CD4-positive, alpha-beta T cell treated with Interleukin-17A for 4 hours (primary cell): ENCODE measurements around the gene RCOR1.
A peak's percentile ranks its signal among the peaks of the same experiment; 100 is the strongest.
"Not testable (repeated sequence)": the region's sequence is repeated elsewhere in the genome, so short reads cannot be mapped to it uniquely, and the experiment has no call there.

ENCODE experiments used
- DNase-seq: peaks from one replicate; pipeline ENCODE4 v3.0.0-alpha.2; 2020; ENCODE audit warnings: mixed read lengths

The RCOR1 gene

DNA sequence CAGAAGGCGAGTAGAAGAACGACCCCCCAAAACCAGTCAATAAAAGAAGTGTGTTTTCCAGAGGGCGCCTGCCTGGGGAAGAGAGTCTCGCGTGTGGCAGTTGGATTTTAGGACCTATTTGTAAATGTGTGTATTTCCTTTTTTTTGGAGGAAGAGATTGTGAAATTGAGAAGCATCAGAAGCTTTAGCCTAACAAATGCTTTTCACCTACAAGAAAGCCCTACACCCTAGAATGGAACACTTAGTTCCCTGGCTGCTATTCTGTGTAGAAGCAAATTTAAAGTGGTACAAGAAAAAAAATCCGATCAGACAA lies 1.3 kb downstream of the RCOR1 start:
- no peak for DNase-seq

DNA sequence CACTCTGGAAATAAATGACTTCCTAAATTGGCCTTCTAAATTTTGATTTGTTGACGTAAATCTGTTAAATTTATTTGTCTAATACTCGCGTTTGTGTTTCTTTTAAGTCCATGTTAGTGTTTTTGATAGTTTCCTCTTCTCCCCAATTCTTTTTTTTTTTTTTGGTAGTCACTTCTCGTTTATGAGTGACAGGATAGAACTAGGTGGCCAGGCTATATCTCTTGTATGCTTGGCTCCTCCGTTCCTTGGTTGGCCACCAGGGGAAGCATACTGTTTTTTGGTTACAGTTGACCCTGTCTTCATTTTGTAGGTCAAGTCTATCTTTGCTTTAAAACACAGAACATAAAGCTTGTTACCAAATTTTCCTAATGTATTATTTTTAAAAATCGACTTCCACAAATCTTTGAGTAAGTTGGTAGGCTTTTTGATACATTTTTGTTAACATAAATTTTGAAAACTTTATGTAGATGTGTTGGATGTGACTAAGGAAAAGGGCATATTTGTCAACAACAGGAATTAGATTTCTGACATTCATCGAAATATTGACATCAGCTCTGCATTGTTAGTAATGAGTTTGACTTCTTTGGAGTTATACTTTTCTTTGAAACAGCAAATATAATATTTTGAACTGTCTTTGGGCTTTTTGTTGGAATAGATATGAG lies 2.2 kb downstream of the RCOR1 start:
- DNase-seq: peak; percentile 65

GRCh38 chr14:102601378-102601925 lies 9.0 kb downstream of the RCOR1 start:
- no peak for DNase-seq

DNA sequence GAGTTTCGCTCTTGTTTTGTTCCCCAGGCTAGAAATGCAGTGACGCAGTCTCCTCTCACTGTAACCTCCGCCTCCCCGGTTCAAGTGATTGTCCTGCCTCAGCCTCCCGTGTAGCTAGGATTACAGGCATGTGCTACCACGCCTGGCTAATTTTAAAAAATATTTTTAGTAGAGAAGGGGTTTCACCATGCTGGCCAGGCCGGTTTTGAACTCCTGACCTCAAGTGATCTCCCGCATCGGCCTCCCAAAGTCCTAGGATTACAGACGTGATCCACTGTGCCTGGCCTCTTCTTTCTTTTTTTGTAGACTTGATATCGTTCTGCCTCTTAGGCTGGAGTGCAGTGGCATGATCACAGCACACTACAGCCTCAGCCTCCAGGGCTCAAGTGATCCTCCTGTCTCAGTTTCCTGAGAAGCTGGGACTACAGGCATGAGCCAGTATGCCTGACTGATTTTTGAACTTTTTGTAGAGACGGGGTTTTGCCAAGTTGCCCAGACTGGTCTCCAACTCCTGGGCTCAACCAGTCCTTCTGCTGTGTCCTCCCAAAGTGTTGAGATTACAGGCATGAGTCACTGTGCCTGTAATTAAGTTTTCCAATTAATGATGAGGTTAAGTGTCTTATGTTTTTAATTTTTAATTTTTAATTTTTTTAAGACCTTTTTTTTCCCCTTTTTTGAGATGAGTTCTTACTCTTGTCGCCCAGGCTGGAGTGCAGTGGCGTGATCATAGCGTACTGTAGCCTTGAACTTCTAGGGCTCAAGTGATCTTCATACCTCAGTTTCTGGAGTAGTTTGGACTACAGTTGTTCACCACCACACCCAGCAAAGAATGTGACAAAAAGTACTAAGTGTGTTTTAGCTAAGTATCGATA lies 10.2 kb downstream of the RCOR1 start:
- no peak for DNase-seq

- DNase-seq: no peak
Observed at GRCh38 chr14:102603293-102603907, 11.0 kb downstream of the RCOR1 start.

DNA sequence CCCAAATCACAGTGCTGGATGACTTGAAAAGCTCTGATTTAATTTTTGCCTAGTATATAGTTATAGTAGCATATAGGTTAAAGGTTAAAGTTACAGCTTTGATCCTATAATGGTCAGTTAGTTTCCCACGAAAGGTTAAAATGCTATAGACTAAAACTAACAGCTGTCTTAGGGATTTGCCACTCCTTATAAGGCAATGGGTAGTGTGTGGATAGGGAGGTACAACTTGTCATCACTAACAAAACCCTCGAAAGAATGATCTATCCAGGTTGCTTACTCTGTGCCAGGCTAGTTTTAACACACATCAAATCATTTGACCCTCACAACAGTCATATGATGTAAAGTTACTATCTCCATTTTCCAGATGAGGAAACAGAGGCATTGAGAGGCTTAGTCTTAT lies 11.7 kb downstream of the RCOR1 start:
- DNase-seq: no peak

DNA sequence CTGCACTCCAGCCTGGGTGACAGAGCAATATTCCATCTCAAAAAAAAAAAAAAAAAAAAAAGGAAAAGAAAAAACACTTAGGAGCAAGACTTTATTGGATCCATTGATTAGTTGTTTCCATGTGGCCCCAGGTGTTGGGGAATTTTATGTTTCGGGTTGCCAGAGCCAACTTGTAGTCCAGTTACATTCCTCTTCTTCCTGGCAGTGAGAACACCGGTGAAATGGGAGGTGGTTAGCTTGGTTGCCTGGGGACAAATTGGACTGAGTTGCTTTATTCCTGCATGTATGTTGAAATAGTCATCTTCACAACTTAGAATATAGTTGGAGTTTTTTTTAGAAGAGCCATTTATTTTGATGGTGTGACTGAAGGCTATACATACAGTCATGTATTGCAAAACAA lies 12.6 kb downstream of the RCOR1 start:
- DNase-seq: no peak

DNA sequence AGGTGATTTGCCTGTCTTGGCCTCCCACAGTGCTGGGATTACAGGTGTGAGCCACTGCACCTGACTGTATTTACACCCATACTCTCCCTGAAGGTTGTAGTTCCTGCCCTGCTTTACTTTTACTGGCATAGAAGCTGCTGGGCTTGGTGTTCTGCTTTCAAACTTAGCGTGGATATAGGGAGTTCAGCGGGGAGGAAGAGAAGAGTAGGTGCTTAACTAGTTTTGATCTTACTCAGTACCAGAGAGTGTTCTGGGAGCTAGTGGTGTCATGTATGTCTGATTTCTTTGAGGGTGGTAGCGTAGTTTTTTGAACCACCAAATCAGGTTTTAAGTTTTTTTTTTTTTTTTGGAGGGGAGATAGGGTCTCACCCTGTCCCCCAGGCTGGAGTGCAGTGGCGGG lies 13.8 kb downstream of the RCOR1 start:
- no peak for DNase-seq

- no peak for DNase-seq
Observed at GRCh38 chr14:102608064-102608446, 15.6 kb downstream of the RCOR1 start.

- no peak for DNase-seq
Observed at GRCh38 chr14:102610968-102611811, 18.7 kb downstream of the RCOR1 start.

- no peak for DNase-seq
Observed at GRCh38 chr14:102616318-102616717, 23.9 kb downstream of the RCOR1 start.

GRCh38 chr14:102616799-102617198 lies 24.4 kb downstream of the RCOR1 start:
- no peak for DNase-seq

GRCh38 chr14:102619012-102619411 lies 26.6 kb downstream of the RCOR1 start:
- not testable (repeated sequence) for DNase-seq

- no peak for DNase-seq
Observed at GRCh38 chr14:102620413-102620812, 28.0 kb downstream of the RCOR1 start.

DNA sequence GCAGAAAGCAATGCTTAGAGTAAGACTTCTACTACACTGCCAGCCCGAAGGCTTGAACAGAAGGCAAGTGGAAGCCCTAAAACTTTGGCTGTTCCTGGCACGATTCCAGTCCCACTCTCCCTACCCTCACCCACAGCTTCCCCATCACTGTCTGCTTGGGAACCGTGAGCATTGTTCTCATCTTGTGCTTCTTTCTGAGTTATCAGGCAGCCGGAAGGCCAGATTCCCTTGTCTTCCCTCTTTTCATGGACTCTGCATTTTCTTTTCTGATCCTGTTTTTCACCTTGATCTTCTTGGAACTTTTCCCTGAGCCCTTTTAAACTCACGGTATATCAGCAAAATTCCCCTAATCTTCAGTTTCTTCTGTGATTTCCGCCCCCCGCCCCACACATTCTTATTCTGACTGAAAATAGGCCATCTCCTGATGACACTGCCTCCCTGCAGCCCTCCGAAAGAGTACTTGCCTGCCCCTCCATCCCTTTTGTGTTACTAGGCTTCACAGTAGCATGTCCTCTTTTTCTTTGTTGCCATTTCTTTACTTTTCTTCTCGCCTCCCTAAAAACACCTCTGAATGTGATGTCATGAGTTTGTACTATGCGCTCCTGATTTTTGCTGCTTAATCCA lies 29.9 kb downstream of the RCOR1 start:
- DNase-seq: no peak

- no peak for DNase-seq
Observed at GRCh38 chr14:102624666-102625065, 32.2 kb downstream of the RCOR1 start.

GRCh38 chr14:102625564-102626296 lies 33.3 kb downstream of the RCOR1 start:
- no peak for DNase-seq

GRCh38 chr14:102626530-102626929 lies 34.1 kb downstream of the RCOR1 start:
- no peak for DNase-seq

DNA sequence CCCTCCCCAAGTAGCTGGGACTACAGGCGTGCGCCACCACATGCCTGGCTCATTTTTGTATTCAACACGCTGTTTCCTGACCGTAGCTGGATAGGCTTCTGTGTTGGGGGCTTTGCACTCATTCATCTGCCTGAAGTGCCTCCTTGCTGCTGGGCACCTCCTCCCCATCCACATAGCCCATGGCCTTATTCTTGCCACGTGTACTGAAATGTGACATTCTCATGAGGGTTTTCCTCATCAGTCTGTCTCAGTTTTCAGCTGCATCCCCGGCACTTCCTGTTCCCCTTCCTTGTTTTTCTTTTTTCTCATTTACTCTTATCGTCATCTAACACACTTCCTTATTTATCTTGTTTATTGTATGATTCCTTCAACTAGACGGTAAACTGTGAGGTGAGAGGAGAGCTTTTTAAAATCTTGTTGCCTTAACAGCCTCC lies 36.6 kb downstream of the RCOR1 start:
- DNase-seq: no peak

DNA sequence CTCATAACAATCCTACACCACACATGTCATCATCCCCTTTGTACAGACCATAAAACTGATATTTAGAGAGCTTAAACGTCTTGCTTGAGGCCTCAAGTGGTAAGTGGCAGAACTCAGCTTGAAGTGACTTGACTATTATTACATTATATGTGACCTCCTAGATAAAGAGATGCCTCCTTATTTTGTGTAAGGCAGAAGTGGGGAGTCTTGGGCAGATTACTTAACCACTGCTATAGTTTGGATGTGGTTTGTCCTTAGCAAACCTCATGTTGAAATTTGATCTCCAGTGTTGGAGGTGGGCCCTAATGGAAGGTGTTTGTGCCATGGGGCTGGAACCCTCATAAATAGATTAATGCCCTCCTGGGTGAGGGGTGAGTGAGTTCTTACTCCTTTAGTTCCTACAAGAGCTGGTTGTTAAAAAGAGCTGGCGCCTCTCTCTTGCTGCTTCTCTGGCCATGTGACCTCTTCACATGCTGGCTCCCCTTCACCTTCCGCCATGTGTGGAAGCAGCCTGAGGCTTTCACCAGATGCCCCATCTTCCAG lies 37.4 kb downstream of the RCOR1 start:
- no peak for DNase-seq

GRCh38 chr14:102630405-102630804 lies 38.0 kb downstream of the RCOR1 start:
- no peak for DNase-seq
